Gastrocnemius medialis (tissue), 4 donors: Measurements from ENCODE around the gene CD22.

Source experiments
- CTCF ChIP-seq, 5 experiments: fragments of 450-650 bp in 3 of 5; fragments of 200-600 bp in 2 of 5; sonication (generic) in 2 of 5; IDR thresholded peaks in 4 of 5; conservative IDR thresholded peaks in 1 of 5; 1 replicate in 4 of 5; 2 replicates in 1 of 5; pipeline ENCODE4 v1.5.1; 2016 to 2019; ENCODE audit warnings: antibody characterized with exemption in 5 of 5, mild to moderate bottlenecking in 3 of 5, moderate library complexity in 3 of 5
- POLR2A ChIP-seq, 2 donors: fragments of 450-650 bp; IDR thresholded peaks; one replicate each; pipeline ENCODE4 v1.6.1; 2017; ENCODE audit warnings: antibody characterized with exemption in 2 of 2, mild to moderate bottlenecking in 2 of 2, moderate library complexity in 2 of 2

GRCh38 chr19:35349614-35350521, 20.9 kb downstream of the CD22 start:
- TF ChIP-seq CTCF (IDR thresholded peaks at IDR 0.05 in 4 of 5, conservative IDR thresholded peaks at IDR 0.05 in 1 of 5), result no peak
- no peak for TF ChIP-seq POLR2A (IDR thresholded peaks at IDR 0.05)
